ENCODE measurements around the gene CRY2. TPM values are rescaled to one million over a fixed set of nuclear protein-coding genes. Genes with fewer than 3 reads are reported as not detected.

Gene CRY2
- total RNA-seq, 1 donor from 2014 or later: 9.2 TPM

GRCh38 chr11:45913514-45913913, 66.2 kb downstream of the CRY2 start:
- H3K4me3 ChIP-seq (ENCODE audit: low read depth, low read length): no peak overlapping the region
- TF ChIP-seq CTCF (conservative IDR thresholded peaks at IDR 0.05; ENCODE audit: low read depth, low read length): no peak
- no peak for DNase-seq (ENCODE audit: low read depth)

GRCh38 chr11:45913942-45914635, 66.8 kb downstream of the CRY2 start:
- no peak for DNase-seq (ENCODE audit: low read depth)
- no peak for TF ChIP-seq CTCF (conservative IDR thresholded peaks at IDR 0.05; ENCODE audit: low read depth, low read length)
- no peak overlapping the region for H3K4me3 ChIP-seq (ENCODE audit: low read depth, low read length)

GRCh38 chr11:45915446-45915845, 68.2 kb downstream of the CRY2 start:
- no peak overlapping the region for H3K4me3 ChIP-seq (ENCODE audit: low read depth, low read length)
- no peak for DNase-seq (ENCODE audit: low read depth)
- no peak for TF ChIP-seq CTCF (conservative IDR thresholded peaks at IDR 0.05; ENCODE audit: low read depth, low read length)

- peak overlapping the region; percentile 98 for H3K4me3 ChIP-seq (ENCODE audit: low read depth, low read length)
- TF ChIP-seq CTCF (conservative IDR thresholded peaks at IDR 0.05; ENCODE audit: low read depth, low read length): no peak
- DNase-seq (ENCODE audit: low read depth): no peak
Observed at GRCh38 chr11:45917286-45917622, 70.0 kb downstream of the CRY2 start.

- H3K4me3 ChIP-seq (ENCODE audit: low read depth, low read length): peak within 1 kb of the TSS; percentile 98
- no peak for TF ChIP-seq CTCF (conservative IDR thresholded peaks at IDR 0.05; ENCODE audit: low read depth, low read length)
- peak; percentile 94 for DNase-seq (ENCODE audit: low read depth)
Observed at GRCh38 chr11:45917623-45918330, 70.5 kb downstream of the CRY2 start, which contains the start of gene PEX16. TSS of gene PEX16 (minus strand) at chr11:45917877. CDS start at chr11:45917811, 66 bp downstream.

GRCh38 chr11:45918331-45918941, 71.2 kb downstream of the CRY2 start:
- no peak for TF ChIP-seq CTCF (conservative IDR thresholded peaks at IDR 0.05; ENCODE audit: low read depth, low read length)
- peak overlapping the region; percentile 98 for H3K4me3 ChIP-seq (ENCODE audit: low read depth, low read length)
- no peak for DNase-seq (ENCODE audit: low read depth)
